Esophagus muscularis mucosa (tissue), 4 donors: Measurements from ENCODE around the gene KDF1. TPM values are rescaled to one million over a fixed set of nuclear protein-coding genes. Genes with fewer than 3 reads are reported as not detected.

ENCODE experiments used
- DNase-seq: peaks from one replicate; pipeline ENCODE4 v3.0.0-alpha.2; 2017; ENCODE audit errors: extremely low spot score
- H3K27ac ChIP-seq, 4 donors: fragments of 200-600 bp; sonication (generic); replicated peaks in 1 of 4; 1 replicate in 3 of 4; 2 replicates in 1 of 4; pipeline ENCODE4 v1.5.1; 2016 to 2019; ENCODE audit warnings: mild to moderate bottlenecking in 1 of 4
- H3K27me3 ChIP-seq, 4 donors: fragments of 200-600 bp; sonication (generic); one replicate each; pipeline versions ENCODE4 v1.5.1 to v1.6.0; 2016 to 2019
- H3K36me3 ChIP-seq, 4 donors: fragments of 200-600 bp; sonication (generic); one replicate each; pipeline ENCODE4 v1.5.1; 2016 to 2019
- H3K4me1 ChIP-seq, 4 donors: fragments of 200-600 bp; sonication (generic); one replicate each; pipeline ENCODE4 v1.5.1; 2016 to 2019
- H3K4me3 ChIP-seq, 4 donors: fragments of 200-600 bp; sonication (generic); 1 replicate in 2 of 4; 2 replicates in 2 of 4; pipeline ENCODE4 v1.5.1; 2016 to 2019; ENCODE audit warnings: mild to moderate bottlenecking in 4 of 4, moderate library complexity in 1 of 4
- H3K9me3 ChIP-seq, 4 donors: fragments of 200-600 bp; sonication (generic); 1 replicate in 3 of 4; 2 replicates in 1 of 4; pipeline ENCODE4 v1.5.1; 2016 to 2019
- CTCF ChIP-seq, 3 experiments: fragments of 200-600 bp in 2 of 3; fragments of 450-650 bp in 1 of 3; sonication (generic) in 2 of 3; IDR thresholded peaks; one replicate each; pipeline ENCODE4 v1.5.1; 2017 to 2019; ENCODE audit warnings: antibody characterized with exemption in 3 of 3, mild to moderate bottlenecking in 2 of 3, moderate library complexity in 1 of 3
- EP300 ChIP-seq: sonication (generic); formaldehyde crosslinking; IDR thresholded peaks from one replicate; pipeline ENCODE4 v1.6.1; 2017; ENCODE audit warnings: antibody characterized with exemption
- POLR2A ChIP-seq: fragments of 450-650 bp; IDR thresholded peaks from one replicate; pipeline ENCODE4 v1.6.1; 2017; ENCODE audit warnings: antibody characterized with exemption, moderate library complexity, mild to moderate bottlenecking, low read depth
- POLR2AphosphoS5 ChIP-seq, 2 donors: sonication (generic); formaldehyde crosslinking; IDR thresholded peaks; one replicate each; pipeline ENCODE4 v1.6.1; 2017; ENCODE audit warnings: antibody characterized with exemption in 2 of 2
- WGBS: methylation state at CpG from one replicate; pipeline ENCODE4 v1.1.5; 2018; 5-methylcytosine and 5-hydroxymethylcytosine counted together
- intact Hi-C: fragments of 100-400 bp; cut with DNase I; formaldehyde crosslinking; loops from one replicate; pipeline ENCODE4 v1.15.1; 2023
- total RNA-seq, 4 donors: library from RNA; depleted of rRNA; stranded (reverse); fragments of >200 nt; gene quantifications; one replicate each; pipeline versions ENCODE4 v1.1.0 to v1.2.1, GENCODE V29; 2016

KDF1 gene
- total RNA-seq, 4 donors from 2014 or later = 0.33 to 0.42 TPM; not detected in 2

GRCh38 chr1:26913389-26913753, 46.9 kb downstream of the KDF1 start:
- peaks cover 0 to 7% (median 0%) of the 10 kb centered on the region in 4 donors for H3K36me3 ChIP-seq
- H3K4me1 ChIP-seq = peaks cover 0 to 3% (median 0%) of the 10 kb centered on the region in 4 donors
- no peak overlapping the region for H3K4me3 ChIP-seq

GRCh38 chr1:26912147-26912490, 48.1 kb downstream of the KDF1 start:
- H3K4me3 ChIP-seq = no peak overlapping the region
- WGBS = 68% methylated on average over 2 of the region's 2 CpGs
- DNase-seq = no peak
- no peaks in the 10 kb centered on the region for H3K27me3 ChIP-seq
- H3K36me3 ChIP-seq = peaks cover 0 to 7% (median 0%) of the 10 kb centered on the region in 4 donors
- no peaks in the 10 kb centered on the region for H3K9me3 ChIP-seq
- TF ChIP-seq POLR2AphosphoS5 (IDR thresholded peaks at IDR 0.05) = no peak
- TF ChIP-seq POLR2A = no peak
- no peak for TF ChIP-seq EP300
- no peak for TF ChIP-seq CTCF (IDR thresholded peaks at IDR 0.05)
- intact Hi-C loops = no loop called here
- H3K4me1 ChIP-seq = peaks cover 0 to 3% (median 0%) of the 10 kb centered on the region in 4 donors
- H3K27ac ChIP-seq = no peak overlapping the region

More at GRCh38 chr1:26913389-26913753, 46.9 kb downstream of the KDF1 start:
- TF ChIP-seq POLR2A (no peak), EP300 (no peak), CTCF (IDR thresholded peaks at IDR 0.05) (no peak)
- H3K27me3 ChIP-seq = no peaks in the 10 kb centered on the region
- intact Hi-C loops = no loop called here
- no peak overlapping the region for H3K27ac ChIP-seq
- WGBS = 88% methylated on average over 3 of the region's 5 CpGs
- no peaks in the 10 kb centered on the region for H3K9me3 ChIP-seq
- DNase-seq = no peak

- Histone ChIP-seq H3K27me3 (no peaks in the 10 kb centered on the region), H3K36me3 (peaks cover 0 to 7% (median 0%) of the 10 kb centered on the region in 4 donors), H3K4me1 (peaks cover 0 to 3% (median 0%) of the 10 kb centered on the region in 4 donors), H3K4me3 (no peak overlapping the region), H3K27ac (no peak overlapping the region), H3K9me3 (no peaks in the 10 kb centered on the region)
- no peak for DNase-seq
- TF ChIP-seq EP300 = no peak
- no peak for TF ChIP-seq POLR2A
- no peak for TF ChIP-seq CTCF (IDR thresholded peaks at IDR 0.05)
- TF ChIP-seq POLR2AphosphoS5 (IDR thresholded peaks at IDR 0.05) = no peak
- intact Hi-C loops = no loop called here
- 77% methylated on average over 4 of the region's 8 CpGs for WGBS
Measured at GRCh38 chr1:26911399-26912146, 48.7 kb downstream of the KDF1 start.

GRCh38 chr1:26910343-26911160, 49.7 kb downstream of the KDF1 start:
- intact Hi-C loops = no loop called here

More at GRCh38 chr1:26910343-26911160, 49.7 kb downstream of the KDF1 start:
- Histone ChIP-seq H3K27me3 (no peaks in the 10 kb centered on the region), H3K27ac (no peak overlapping the region), H3K36me3 (peaks cover 0 to 7% (median 0%) of the 10 kb centered on the region in 4 donors), H3K4me1 (peaks cover 0 to 2% (median 0%) of the 10 kb centered on the region in 4 donors), H3K4me3 (no peak overlapping the region), H3K9me3 (no peaks in the 10 kb centered on the region)
- DNase-seq = no peak
- TF ChIP-seq EP300 (no peak), POLR2AphosphoS5 (IDR thresholded peaks at IDR 0.05) (no peak), POLR2A (no peak), CTCF (IDR thresholded peaks at IDR 0.05) (no peak)
- 61% methylated on average over 4 of the region's 4 CpGs for WGBS
